GM10248 (cell line): Measurements from ENCODE around the gene RALGAPA2.

ENCODE experiments used
- CTCF ChIA-PET: fragments of 300-600 bp; sonication (Branson Sonifier 250); formaldehyde crosslinking; extraction: SDS; loops from one replicate; lab custom pipeline; 2021; ENCODE audit warnings: antibody characterized with exemption; lab: Yijun Ruan, JAX
- POLR2A ChIA-PET: fragments of 350-650 bp; sonication (Branson Sonifier 250); formaldehyde crosslinking; extraction: SDS; loops from one replicate; lab custom pipeline; 2020; ENCODE audit warnings: antibody characterized with exemption; lab: Yijun Ruan, JAX
- DNase-seq: peaks from one replicate; pipeline ENCODE4 v3.0.0; 2012; ENCODE audit errors: extremely low spot score
- TF ChIP-seq, protein P1 (sequence below): IDR thresholded peaks from 2 replicates; pipeline ENCODE4 v1.5.1; 2012; ENCODE audit warnings: mild to moderate bottlenecking, low read depth; ENCODE audit errors: extremely low read depth, missing control alignments, control extremely low read depth

Gene RALGAPA2

DNA sequence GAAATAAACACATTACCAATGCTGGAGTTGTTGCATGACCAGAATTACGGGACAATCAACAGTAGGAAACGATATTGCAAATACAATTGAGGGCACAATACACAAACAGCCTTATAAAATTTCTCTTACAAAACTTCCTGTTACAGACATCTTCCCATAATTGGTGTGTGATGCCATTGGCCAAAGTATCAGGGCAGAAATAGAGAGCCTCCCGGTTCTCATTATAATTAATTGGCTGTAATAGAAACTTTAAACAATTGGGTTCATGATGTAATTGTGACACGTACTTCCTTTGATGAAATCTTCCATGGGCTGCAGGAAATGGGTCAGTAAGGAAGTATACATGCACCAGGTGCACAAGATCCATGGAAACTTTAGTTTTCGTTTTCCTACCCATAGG is 40.3 kb upstream of the RALGAPA2 start:
- ChIA-PET POLR2A (no interaction called here), CTCF (interaction anchor here (0.7 to 1.7 kb wide), 3 partner anchors 8 to 37 kb away, joined by 3 to 5 read pairs (median 3); no protein-coding TSS in a partner anchor)
- TF ChIP-seq, protein P1, sequence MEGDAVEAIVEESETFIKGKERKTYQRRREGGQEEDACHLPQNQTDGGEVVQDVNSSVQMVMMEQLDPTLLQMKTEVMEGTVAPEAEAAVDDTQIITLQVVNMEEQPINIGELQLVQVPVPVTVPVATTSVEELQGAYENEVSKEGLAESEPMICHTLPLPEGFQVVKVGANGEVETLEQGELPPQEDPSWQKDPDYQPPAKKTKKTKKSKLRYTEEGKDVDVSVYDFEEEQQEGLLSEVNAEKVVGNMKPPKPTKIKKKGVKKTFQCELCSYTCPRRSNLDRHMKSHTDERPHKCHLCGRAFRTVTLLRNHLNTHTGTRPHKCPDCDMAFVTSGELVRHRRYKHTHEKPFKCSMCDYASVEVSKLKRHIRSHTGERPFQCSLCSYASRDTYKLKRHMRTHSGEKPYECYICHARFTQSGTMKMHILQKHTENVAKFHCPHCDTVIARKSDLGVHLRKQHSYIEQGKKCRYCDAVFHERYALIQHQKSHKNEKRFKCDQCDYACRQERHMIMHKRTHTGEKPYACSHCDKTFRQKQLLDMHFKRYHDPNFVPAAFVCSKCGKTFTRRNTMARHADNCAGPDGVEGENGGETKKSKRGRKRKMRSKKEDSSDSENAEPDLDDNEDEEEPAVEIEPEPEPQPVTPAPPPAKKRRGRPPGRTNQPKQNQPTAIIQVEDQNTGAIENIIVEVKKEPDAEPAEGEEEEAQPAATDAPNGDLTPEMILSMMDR: no peak
- DNase-seq: no peak

DNA sequence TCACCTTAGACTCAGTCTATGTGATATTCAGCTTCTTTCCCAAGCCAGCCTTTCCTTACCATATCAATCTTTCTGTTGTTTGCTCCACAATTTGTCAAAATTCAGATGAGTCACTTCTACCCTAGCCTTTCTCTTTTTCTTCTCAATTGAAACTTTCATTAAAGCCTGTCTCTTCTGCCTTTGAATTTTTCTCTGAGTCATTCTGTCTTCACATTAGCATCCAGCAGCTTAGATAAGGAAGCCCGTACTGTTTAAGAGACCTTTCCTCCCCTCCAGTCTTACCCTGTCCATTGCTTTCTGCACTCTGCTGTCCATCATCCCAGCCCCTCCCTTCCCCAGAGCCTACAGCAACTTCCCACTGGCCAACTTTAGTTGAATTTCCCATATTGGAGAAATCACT is 34.9 kb upstream of the RALGAPA2 start:
- CTCF ChIA-PET: interaction anchor here (1.1 to 2.8 kb wide), 2 partner anchors 11 to 15 kb away, joined by 3 to 8 read pairs; no protein-coding TSS in a partner anchor

DNA sequence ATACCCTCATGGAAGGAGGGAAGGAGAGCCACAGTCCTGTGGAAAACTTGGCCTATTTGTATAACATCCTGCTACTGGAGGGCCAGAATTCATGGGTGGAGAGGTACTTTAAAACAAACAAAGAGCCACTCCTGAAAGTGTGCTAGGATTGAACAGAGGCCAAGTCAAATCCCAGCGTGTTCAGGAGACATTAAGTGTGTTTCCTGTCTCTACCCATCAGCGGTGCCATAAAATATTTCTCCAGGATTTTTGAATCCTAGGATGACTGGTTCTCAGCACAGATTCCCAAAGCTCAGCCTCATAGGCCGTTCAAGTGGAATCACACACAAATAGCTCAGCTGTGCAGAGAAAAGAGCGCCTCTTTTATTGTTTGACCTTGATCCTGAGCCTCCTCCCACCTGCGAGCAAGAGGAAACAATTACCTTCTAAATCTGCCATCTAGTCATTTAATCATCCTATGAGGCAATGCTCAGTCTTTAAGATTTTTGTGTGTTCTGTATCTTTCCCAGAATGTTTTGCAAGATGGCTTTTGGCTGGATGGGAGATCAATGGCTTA is 31.8 kb upstream of the RALGAPA2 start:
- TF ChIP-seq, protein P1: no peak
- DNase-seq: no peak
- ChIA-PET POLR2A (no interaction called here), CTCF (interaction anchor here (1.1 to 1.5 kb wide), 4 partner anchors 22 to 116 kb away, joined by 3 to 5 read pairs (median 4); no protein-coding TSS in a partner anchor)

More for the DNA sequence above, 34.9 kb upstream of the RALGAPA2 start:
- no peak for DNase-seq
- POLR2A ChIA-PET: no interaction called here
- TF ChIP-seq, protein P1: no peak

DNA sequence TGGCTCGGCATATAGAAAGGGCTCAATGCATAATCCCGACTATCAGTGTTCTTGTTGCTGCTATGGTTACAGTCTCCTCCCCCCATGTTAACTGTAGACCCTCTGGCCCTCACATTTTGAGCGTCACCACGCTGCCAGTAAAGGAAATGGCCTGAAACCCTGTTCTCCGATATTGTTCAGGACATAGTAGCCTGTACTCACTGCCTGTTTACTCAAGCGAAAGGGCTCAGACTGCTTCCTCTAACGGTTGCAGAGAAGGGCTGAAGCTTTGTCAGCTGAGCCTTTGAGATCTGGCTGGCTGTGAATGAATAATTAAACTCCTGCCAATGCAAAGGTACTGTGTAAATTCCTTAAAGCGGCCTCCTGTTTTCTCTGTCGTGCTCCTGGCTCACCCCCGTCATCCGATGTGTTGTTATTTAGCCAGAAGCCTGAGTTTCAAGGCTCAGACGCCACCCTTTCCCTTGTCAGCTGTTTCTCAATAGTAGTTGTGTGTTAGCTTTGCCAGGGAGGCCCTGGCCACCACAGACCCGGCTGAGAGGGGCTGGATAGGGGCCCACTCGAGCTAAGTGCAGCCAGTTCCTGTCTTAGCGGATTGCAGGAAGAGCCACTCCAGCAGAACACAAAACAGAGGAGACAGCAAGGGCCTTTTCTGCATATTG is 31.2 kb upstream of the RALGAPA2 start:
- peak; percentile 24 for DNase-seq
- TF ChIP-seq, protein P1: no peak
- CTCF ChIA-PET: interaction anchor here (1.2 kb wide), 1 partner anchor 33 kb away, joined by 3 read pairs; no protein-coding TSS in a partner anchor
- POLR2A ChIA-PET: no interaction called here

DNA sequence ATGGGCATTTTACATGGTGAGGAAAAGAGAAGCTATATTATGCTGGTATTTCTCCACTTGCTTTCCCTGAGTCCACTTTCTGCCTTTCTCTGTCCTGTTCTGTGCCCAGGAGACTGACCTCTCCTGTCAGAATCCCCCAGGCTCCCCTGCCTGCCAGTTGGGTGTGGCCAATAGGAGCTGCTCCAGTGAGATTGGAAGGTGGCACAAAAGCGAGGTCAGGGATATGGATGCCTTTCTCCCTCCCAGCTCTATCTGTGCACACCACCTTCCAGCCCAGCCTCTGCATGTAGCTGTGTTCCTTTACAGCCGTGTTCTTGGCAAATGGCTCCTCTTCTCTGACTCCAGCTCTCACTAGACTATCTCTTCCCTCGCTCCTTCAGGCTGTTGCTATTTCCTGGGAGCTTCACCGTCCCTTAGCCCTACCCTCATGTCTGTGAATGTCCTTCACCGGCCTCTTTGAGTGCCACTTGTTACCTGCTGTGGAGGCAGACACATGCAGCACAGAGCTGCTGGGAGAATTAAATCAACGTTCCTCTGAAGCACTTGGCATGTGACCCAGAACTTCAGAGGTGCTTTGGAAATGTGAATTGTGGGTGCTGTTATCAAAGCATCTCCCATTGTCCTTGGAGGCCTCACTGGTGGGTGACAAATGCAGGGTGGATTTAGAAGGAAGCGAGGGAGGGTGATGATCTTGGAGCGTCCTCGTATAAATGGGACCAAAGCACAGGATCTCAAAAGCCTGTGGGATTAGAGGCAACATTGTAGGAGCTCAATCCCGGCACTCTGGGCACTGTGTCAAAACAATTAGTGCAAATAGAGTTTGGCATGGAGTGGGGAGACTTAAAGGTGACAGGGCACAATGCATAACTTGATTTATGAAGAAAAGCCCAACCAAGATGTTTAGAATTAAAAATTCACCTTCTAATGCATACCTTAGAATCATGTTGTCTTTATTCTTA is 28.9 kb upstream of the RALGAPA2 start:
- no peak for DNase-seq
- TF ChIP-seq, protein P1: no peak
- ChIA-PET CTCF (interaction anchor here (1.1 kb wide), 1 partner anchor 11 kb away, joined by 3 read pairs; no protein-coding TSS in a partner anchor), POLR2A (interaction anchor here (0.6 kb wide), 1 partner anchor 22 kb away, joined by 3 read pairs; no protein-coding TSS in a partner anchor)

DNA sequence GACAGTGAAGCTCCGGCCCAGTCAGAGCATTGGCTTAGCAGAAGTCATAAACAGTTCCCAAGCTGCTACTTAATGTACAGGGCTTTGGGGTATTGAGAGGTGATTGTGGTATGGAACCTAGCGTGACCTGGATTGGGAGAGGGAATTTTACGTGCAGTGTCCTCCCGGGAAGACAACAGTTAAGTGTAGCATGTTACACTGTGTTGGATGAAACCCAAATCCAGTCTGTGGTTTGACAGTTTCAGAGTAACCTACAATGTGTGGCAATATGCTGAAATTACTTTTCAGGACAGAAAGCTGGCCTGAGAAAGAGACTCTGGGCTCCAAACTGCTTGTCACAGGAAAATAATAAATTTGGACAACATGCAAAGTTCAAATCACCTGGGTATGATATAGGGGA is 28.1 kb upstream of the RALGAPA2 start:
- no peak for DNase-seq
- TF ChIP-seq, protein P1: no peak
- ChIA-PET CTCF (interaction anchor here (1.1 kb wide), 1 partner anchor 11 kb away, joined by 3 read pairs; no protein-coding TSS in a partner anchor), POLR2A (no interaction called here)
